Uterus (tissue), 4 donors: Measurements from ENCODE around the gene MED13L. TPM values are rescaled to one million over a fixed set of nuclear protein-coding genes. Genes with fewer than 3 reads are reported as not detected.

Experiments used
- DNase-seq, 2 donors: peaks; one replicate each; pipeline ENCODE4 v3.0.0-alpha.2; 2019 to 2020
- H3K27ac ChIP-seq, 2 donors: fragments of 200-600 bp; sonication (generic); 1 replicate in 1 of 2; 2 replicates in 1 of 2; pipeline ENCODE4 v1.5.1; 2016 to 2018
- H3K27me3 ChIP-seq, 2 donors: fragments of 200-600 bp; sonication (generic); one replicate each; pipeline ENCODE4 v1.5.1; 2018 to 2019; ENCODE audit warnings: control low read depth in 1 of 2
- H3K36me3 ChIP-seq, 2 donors: fragments of 200-600 bp; sonication (generic); one replicate each; pipeline ENCODE4 v1.5.1; 2019; ENCODE audit warnings: control low read depth in 1 of 2
- H3K4me1 ChIP-seq, 2 donors: fragments of 200-600 bp; sonication (generic); one replicate each; pipeline ENCODE4 v1.5.1; 2018 to 2019; ENCODE audit warnings: control low read depth in 1 of 2
- H3K4me3 ChIP-seq, 2 donors: fragments of 200-600 bp; sonication (generic); 1 replicate in 1 of 2; 2 replicates in 1 of 2; pipeline ENCODE4 v1.5.1; 2018 to 2019; ENCODE audit warnings: mild to moderate bottlenecking in 1 of 2
- H3K9me3 ChIP-seq, 2 donors: fragments of 200-600 bp; sonication (generic); one replicate each; pipeline ENCODE4 v1.5.1; 2019; ENCODE audit warnings: control low read depth in 1 of 2
- CTCF ChIP-seq, 4 experiments: fragments of 200-600 bp in 2 of 4; fragments of 450-650 bp in 2 of 4; sonication (generic) in 2 of 4; IDR thresholded peaks; one replicate each; pipeline ENCODE4 v1.5.1; 2016 to 2019; ENCODE audit warnings: antibody characterized with exemption in 4 of 4, mild to moderate bottlenecking in 2 of 4, moderate library complexity in 1 of 4
- POLR2A ChIP-seq, 2 donors: fragments of 450-650 bp; IDR thresholded peaks; one replicate each; pipeline ENCODE4 v1.6.1; 2016; ENCODE audit warnings: antibody characterized with exemption in 2 of 2, mild to moderate bottlenecking in 1 of 2, moderate library complexity in 1 of 2
- intact Hi-C: fragments of 100-400 bp; cut with DNase I; formaldehyde crosslinking; loops from one replicate; pipeline ENCODE4 v1.15.1; 2023; ENCODE audit warnings: low total_unique reads
- total RNA-seq, 4 donors: library from RNA; depleted of rRNA in 3 of 4; stranded (reverse); fragments of >200 nt in 3 of 4; gene quantifications; one replicate each; pipeline versions ENCODE4 v1.1.0 to v1.2.4, GENCODE V29; 2014 to 2023
- donor health status: DM: yes; HTN: yes; CAD: no.

Gene MED13L
- total RNA-seq, 4 donors from 2014 or later, result 189 to 314 (median 254) TPM

- H3K36me3 ChIP-seq, result no peaks in the 10 kb centered on the region
- no peak for DNase-seq
- no peaks in the 10 kb centered on the region for H3K27me3 ChIP-seq
- H3K4me3 ChIP-seq, result no peak overlapping the region
- peaks cover 0 to 11% of the 10 kb centered on the region in 2 donors for H3K4me1 ChIP-seq
- intact Hi-C loops, result no loop called here
- no peaks in the 10 kb centered on the region for H3K9me3 ChIP-seq
- TF ChIP-seq POLR2A (IDR thresholded peaks at IDR 0.05) (no peak), CTCF (IDR thresholded peaks at IDR 0.05) (no peak)
- no peak overlapping the region for H3K27ac ChIP-seq
Measured at GRCh38 chr12:116267948-116268347, 9.5 kb downstream of the MED13L start.

GRCh38 chr12:116266631-116267349, 10.7 kb downstream of the MED13L start:
- H3K27ac ChIP-seq, result no peak overlapping the region
- intact Hi-C loops, result no loop called here
- TF ChIP-seq CTCF (IDR thresholded peaks at IDR 0.05) (no peak), POLR2A (IDR thresholded peaks at IDR 0.05) (no peak)
- no peaks in the 10 kb centered on the region for H3K27me3 ChIP-seq
- no peak overlapping the region for H3K4me3 ChIP-seq
- H3K4me1 ChIP-seq, result peaks cover 0 to 16% of the 10 kb centered on the region in 2 donors
- no peaks in the 10 kb centered on the region for H3K36me3 ChIP-seq
- DNase-seq, result no peak
- H3K9me3 ChIP-seq, result no peaks in the 10 kb centered on the region

GRCh38 chr12:116266168-116266601, 11.3 kb downstream of the MED13L start:
- TF ChIP-seq CTCF (IDR thresholded peaks at IDR 0.05), result no peak
- no peak for TF ChIP-seq POLR2A (IDR thresholded peaks at IDR 0.05)
- Histone ChIP-seq H3K36me3 (no peaks in the 10 kb centered on the region), H3K27ac (no peak overlapping the region), H3K27me3 (no peaks in the 10 kb centered on the region), H3K4me3 (no peak overlapping the region), H3K4me1 (peaks cover 0 to 16% of the 10 kb centered on the region in 2 donors), H3K9me3 (no peaks in the 10 kb centered on the region)
- DNase-seq, result no peak
- intact Hi-C loops, result no loop called here

DNA sequence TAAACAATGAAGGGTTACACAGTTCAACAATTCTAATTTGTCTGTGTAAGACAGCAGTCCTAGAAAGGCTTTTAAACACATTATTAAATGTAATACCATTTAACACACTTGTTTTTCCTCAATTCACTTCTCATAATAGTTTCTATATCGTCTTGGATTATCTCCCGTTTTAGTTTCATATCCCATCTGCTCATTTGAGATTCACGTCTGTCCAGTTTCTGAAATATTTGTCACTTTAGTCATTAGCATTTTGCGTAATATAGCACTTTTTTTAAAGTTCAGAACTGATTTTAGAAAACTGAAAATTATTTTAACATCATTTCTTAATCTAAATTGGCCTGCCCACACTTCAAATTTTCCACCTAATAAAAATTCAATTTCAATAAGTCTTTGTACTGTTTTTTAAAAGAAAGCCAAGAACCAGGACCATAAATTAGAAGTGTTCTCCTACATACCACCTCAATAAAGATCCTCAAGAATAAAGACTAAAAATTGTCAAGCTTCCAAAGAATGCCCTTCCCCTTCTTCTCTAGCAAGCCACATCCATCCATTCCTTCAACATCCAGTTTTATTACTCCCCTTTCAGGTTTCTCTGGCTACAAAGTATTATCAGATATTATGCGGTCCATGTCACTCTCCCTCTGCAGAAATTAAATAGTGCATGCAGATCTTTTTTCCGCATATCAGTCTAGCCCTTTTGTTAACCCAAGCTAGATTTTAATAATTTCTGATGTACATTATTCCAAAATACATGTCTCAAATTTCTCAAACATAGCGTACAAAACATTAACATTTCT, 11.9 kb downstream of the MED13L start:
- no peak for DNase-seq
- H3K27ac ChIP-seq, result no peak overlapping the region
- no peaks in the 10 kb centered on the region for H3K36me3 ChIP-seq
- no peaks in the 10 kb centered on the region for H3K27me3 ChIP-seq
- no peak for TF ChIP-seq POLR2A (IDR thresholded peaks at IDR 0.05)
- no peak for TF ChIP-seq CTCF (IDR thresholded peaks at IDR 0.05)
- intact Hi-C loops, result no loop called here
- peaks cover 0 to 16% of the 10 kb centered on the region in 2 donors for H3K4me1 ChIP-seq
- no peaks in the 10 kb centered on the region for H3K9me3 ChIP-seq
- H3K4me3 ChIP-seq, result no peak overlapping the region

GRCh38 chr12:116264525-116265070, 12.9 kb downstream of the MED13L start:
- no peak for DNase-seq
- TF ChIP-seq POLR2A (IDR thresholded peaks at IDR 0.05) (no peak), CTCF (IDR thresholded peaks at IDR 0.05) (no peak)
- Histone ChIP-seq H3K9me3 (no peaks in the 10 kb centered on the region), H3K27ac (no peak overlapping the region), H3K27me3 (no peaks in the 10 kb centered on the region), H3K4me1 (peaks cover 0 to 16% of the 10 kb centered on the region in 2 donors), H3K4me3 (no peak overlapping the region), H3K36me3 (no peaks in the 10 kb centered on the region)
- intact Hi-C loops, result no loop called here
